ENCODE measurements around the gene DTX4. TPM values are rescaled to one million over a fixed set of nuclear protein-coding genes. Genes with fewer than 3 reads are reported as not detected.
"Not testable (repeated sequence)": the region's sequence is repeated elsewhere in the genome, so short reads cannot be mapped to it uniquely, and the experiment has no call there.

The DTX4 gene
- under 1 TPM; 0.05 to 0.07 TPM for total RNA-seq

- Mint-ChIP-seq H3K4me1 (ENCODE audit: low read depth) (peaks cover 21% of the 10 kb centered on the region), H3K27ac (no peak within 1 kb of the TSS), H3K9me3 (no peaks in the 10 kb centered on the region), H3K4me3 (peak within 1 kb of the TSS; percentile 72), H3K27me3 (peaks cover 10% of the 10 kb centered on the region), H3K36me3 (no peaks in the 10 kb centered on the region)
- DNase-seq = peak; percentile 93
- intact Hi-C loops (cut with micrococcal nuclease) = loop anchor here (1.0 to 2.0 kb wide), 7 partner anchors 15 to 509 kb away; no protein-coding TSS in a partner anchor
- ChIA-PET CTCF (interaction anchor here (0.5 to 10.2 kb wide), 47 partner anchors 8 to 1365 kb away, joined by 3 to 157 read pairs (median 4); partner anchors contain the start of genes FAM111A, FAM111B, MPEG1 and OR5A1), POLR2A (interaction anchor here (0.7 to 1.6 kb wide), 2 partner anchors 9 to 14 kb away, joined by 3 to 6 read pairs; no protein-coding TSS in a partner anchor)
Observed at GRCh38 chr11:59171508-59172322, at the start of gene DTX4. DTX4 (plus strand) TSS chr11:59172132; CDS start chr11:59172596, 464 bp downstream.

GRCh38 chr11:59135648-59136461 lies 36.1 kb upstream of the DTX4 start:
- DNase-seq = peak; percentile 91
- no peak overlapping the region for H3K27ac Mint-ChIP-seq
- H3K4me1 Mint-ChIP-seq (ENCODE audit: low read depth) = peaks cover 7% of the 10 kb centered on the region
- intact Hi-C loops (cut with micrococcal nuclease) = loop anchor here (1.0 to 2.0 kb wide), 5 partner anchors 29 to 177 kb away; partner anchors contain the start of gene FAM111B
- H3K9me3 Mint-ChIP-seq = peaks cover 13% of the 10 kb centered on the region
- ChIA-PET CTCF (interaction anchor here (0.6 to 4.7 kb wide), 35 partner anchors 8 to 1200 kb away, joined by 3 to 73 read pairs (median 5); partner anchors contain the start of genes DTX4 and FAM111B), POLR2A (interaction anchor here (1.3 to 1.5 kb wide), 2 partner anchors 13 to 30 kb away, joined by 3 to 5 read pairs; no protein-coding TSS in a partner anchor)
- no peaks in the 10 kb centered on the region for H3K27me3 Mint-ChIP-seq
- peak overlapping the region; percentile 57 for H3K4me3 Mint-ChIP-seq
- H3K36me3 Mint-ChIP-seq = peaks cover 31% of the 10 kb centered on the region

GRCh38 chr11:59136551-59136950 lies 35.4 kb upstream of the DTX4 start:
- not testable (repeated sequence) for H3K4me3 Mint-ChIP-seq, DNase-seq, H3K27me3 Mint-ChIP-seq, H3K27ac Mint-ChIP-seq, H3K9me3 Mint-ChIP-seq
- intact Hi-C loops (cut with micrococcal nuclease) = loop anchor here (1.0 kb wide), 4 partner anchors 29 to 83 kb away; partner anchors contain the start of gene FAM111B
- Mint-ChIP-seq H3K36me3 (peaks cover 24% of the 10 kb centered on the region), H3K4me1 (ENCODE audit: low read depth) (peaks cover 14% of the 10 kb centered on the region)
- ChIA-PET POLR2A (interaction anchor here (0.6 to 1.3 kb wide), 2 partner anchors 30 to 1344 kb away, joined by 4 to 5 read pairs; no protein-coding TSS in a partner anchor), CTCF (interaction anchor here (0.6 to 4.7 kb wide), 22 partner anchors 9 to 1200 kb away, joined by 3 to 73 read pairs (median 9); partner anchors contain the start of gene FAM111B)

GRCh38 chr11:59137190-59137589 lies 34.7 kb upstream of the DTX4 start:
- Mint-ChIP-seq H3K4me1 (ENCODE audit: low read depth) (peaks cover 18% of the 10 kb centered on the region), H3K36me3 (peaks cover 18% of the 10 kb centered on the region), H3K27me3 (no peaks in the 10 kb centered on the region), H3K9me3 (peaks cover 2% of the 10 kb centered on the region), H3K4me3 (no peak overlapping the region), H3K27ac (no peak overlapping the region)
- intact Hi-C loops (cut with micrococcal nuclease) = no loop called here
- ChIA-PET CTCF (interaction anchor here (4.3 to 4.7 kb wide), 2 partner anchors 20 to 40 kb away, joined by 51 to 65 read pairs; no protein-coding TSS in a partner anchor), POLR2A (interaction anchor here (0.6 kb wide), 1 partner anchor 1344 kb away, joined by 4 read pairs; no protein-coding TSS in a partner anchor)
- no peak for DNase-seq

GRCh38 chr11:59138643-59139042 lies 33.3 kb upstream of the DTX4 start:
- H3K36me3 Mint-ChIP-seq = peaks cover 8% of the 10 kb centered on the region
- DNase-seq = no peak

GRCh38 chr11:59141191-59141590 lies 30.7 kb upstream of the DTX4 start:
- intact Hi-C loops (cut with micrococcal nuclease) = loop anchor here (5.0 to 10.0 kb wide), 5 partner anchors 411 to 1716 kb away; partner anchors contain the start of genes CLP1, PATL1 and SLC43A3
- H3K27ac Mint-ChIP-seq = no peak overlapping the region
- H3K36me3 Mint-ChIP-seq = peaks cover 17% of the 10 kb centered on the region
- DNase-seq = no peak
- H3K9me3 Mint-ChIP-seq = no peaks in the 10 kb centered on the region
- peaks cover 38% of the 10 kb centered on the region for H3K4me1 Mint-ChIP-seq (ENCODE audit: low read depth)
- ChIA-PET CTCF (interaction anchor here (1.0 to 10.0 kb wide), 8 partner anchors 16 to 574 kb away, joined by 3 to 148 read pairs (median 4); partner anchors contain the start of genes DTX4 and FAM111B), POLR2A (interaction anchor here (2.3 kb wide), 1 partner anchor 34 kb away, joined by 10 read pairs; the partner anchor contains the start of gene FAM111B)
- H3K27me3 Mint-ChIP-seq = no peaks in the 10 kb centered on the region
- no peak overlapping the region for H3K4me3 Mint-ChIP-seq

More at GRCh38 chr11:59138643-59139042, 33.3 kb upstream of the DTX4 start:
- Mint-ChIP-seq H3K9me3 (no peaks in the 10 kb centered on the region), H3K27ac (no peak overlapping the region), H3K4me1 (ENCODE audit: low read depth) (peaks cover 28% of the 10 kb centered on the region), H3K27me3 (no peaks in the 10 kb centered on the region), H3K4me3 (no peak overlapping the region)
- intact Hi-C loops (cut with micrococcal nuclease) = no loop called here
- POLR2A ChIA-PET = no interaction called here
- CTCF ChIA-PET = interaction anchor here (1.1 to 4.7 kb wide), 3 partner anchors 13 to 42 kb away, joined by 3 to 65 read pairs (median 51); no protein-coding TSS in a partner anchor

- peak overlapping the region; percentile 93 for H3K27ac Mint-ChIP-seq
- CTCF ChIA-PET = interaction anchor here (1.0 to 10.0 kb wide), 10 partner anchors 9 to 565 kb away, joined by 3 to 148 read pairs (median 4); partner anchors contain the start of genes DTX4 and FAM111B
- peak overlapping the region; percentile 94 for H3K4me3 Mint-ChIP-seq
- intact Hi-C loops (cut with micrococcal nuclease) = loop anchor here (1.0 to 10.0 kb wide), 7 partner anchors 16 to 1717 kb away; partner anchors contain the start of genes CLP1, PATL1, SLC43A3 and ZFP91
- POLR2A ChIA-PET = interaction anchor here (0.6 to 2.3 kb wide), 3 partner anchors 11 to 35 kb away, joined by 3 to 10 read pairs (median 6); partner anchors contain the start of gene FAM111B
- peaks cover 23% of the 10 kb centered on the region for H3K36me3 Mint-ChIP-seq
- no peak for DNase-seq
- H3K4me1 Mint-ChIP-seq (ENCODE audit: low read depth) = peaks cover 43% of the 10 kb centered on the region
- H3K9me3 Mint-ChIP-seq = no peaks in the 10 kb centered on the region
- no peaks in the 10 kb centered on the region for H3K27me3 Mint-ChIP-seq
Observed at GRCh38 chr11:59141673-59142460, 30.1 kb upstream of the DTX4 start.

GRCh38 chr11:59142530-59143507 lies 29.1 kb upstream of the DTX4 start, which contains the start of gene FAM111A:
FAM111A (plus strand) TSS chr11:59142856; CDS start chr11:59148873, 6,017 bp downstream.
- Mint-ChIP-seq H3K27ac (peak within 1 kb of the TSS; percentile 93), H3K27me3 (no peaks in the 10 kb centered on the region), H3K4me1 (ENCODE audit: low read depth) (peaks cover 50% of the 10 kb centered on the region), H3K9me3 (no peaks in the 10 kb centered on the region), H3K36me3 (peaks cover 31% of the 10 kb centered on the region), H3K4me3 (peak within 1 kb of the TSS; percentile 94)
- ChIA-PET POLR2A (interaction anchor here (0.6 to 2.3 kb wide), 5 partner anchors 10 to 36 kb away, joined by 3 to 22 read pairs (median 9); partner anchors contain the start of gene FAM111B), CTCF (interaction anchor here (1.0 to 10.0 kb wide), 9 partner anchors 8 to 566 kb away, joined by 3 to 148 read pairs (median 4); partner anchors contain the start of genes DTX4 and FAM111B)
- intact Hi-C loops (cut with micrococcal nuclease) = loop anchor here (1.0 to 10.0 kb wide), 7 partner anchors 15 to 1718 kb away; partner anchors contain the start of genes CLP1, PATL1, SLC43A3 and ZFP91
- peak; percentile 90 for DNase-seq

GRCh38 chr11:59144096-59144495 lies 27.8 kb upstream of the DTX4 start:
- Mint-ChIP-seq H3K4me1 (ENCODE audit: low read depth) (peaks cover 55% of the 10 kb centered on the region), H3K27me3 (no peaks in the 10 kb centered on the region), H3K36me3 (peaks cover 44% of the 10 kb centered on the region), H3K27ac (peak overlapping the region; percentile 93), H3K9me3 (no peaks in the 10 kb centered on the region), H3K4me3 (peak overlapping the region; percentile 94)
- no peak for DNase-seq
- POLR2A ChIA-PET = interaction anchor here (1.1 to 2.3 kb wide), 3 partner anchors 9 to 37 kb away, joined by 3 to 22 read pairs (median 9); partner anchors contain the start of gene FAM111B
- intact Hi-C loops (cut with micrococcal nuclease) = loop anchor here (1.0 to 10.0 kb wide), 8 partner anchors 8 to 1719 kb away; partner anchors contain the start of genes CLP1, FAM111B, PATL1 and SLC43A3
- CTCF ChIA-PET = interaction anchor here (0.9 to 10.0 kb wide), 10 partner anchors 8 to 571 kb away, joined by 3 to 148 read pairs (median 6); partner anchors contain the start of genes DTX4 and FAM111B

All from activated CD4-positive, alpha-beta memory T cell treated with anti-CD3 and anti-CD28 coated beads for 36 hours (primary cell).